T-helper 22 cell (primary cell): ENCODE measurements around the gene ST3GAL5.
"Not testable (repeated sequence)": the region's sequence is repeated elsewhere in the genome, so short reads cannot be mapped to it uniquely, and the experiment has no call there.

Experiments used
- DNase-seq: peaks from one replicate; pipeline ENCODE4 v3.0.0-alpha.2; 2020; ENCODE audit warnings: low read depth

Gene ST3GAL5

GRCh38 chr2:85893428-85894258 is 4.9 kb upstream of the ST3GAL5 start:
- DNase-seq = no peak

DNA sequence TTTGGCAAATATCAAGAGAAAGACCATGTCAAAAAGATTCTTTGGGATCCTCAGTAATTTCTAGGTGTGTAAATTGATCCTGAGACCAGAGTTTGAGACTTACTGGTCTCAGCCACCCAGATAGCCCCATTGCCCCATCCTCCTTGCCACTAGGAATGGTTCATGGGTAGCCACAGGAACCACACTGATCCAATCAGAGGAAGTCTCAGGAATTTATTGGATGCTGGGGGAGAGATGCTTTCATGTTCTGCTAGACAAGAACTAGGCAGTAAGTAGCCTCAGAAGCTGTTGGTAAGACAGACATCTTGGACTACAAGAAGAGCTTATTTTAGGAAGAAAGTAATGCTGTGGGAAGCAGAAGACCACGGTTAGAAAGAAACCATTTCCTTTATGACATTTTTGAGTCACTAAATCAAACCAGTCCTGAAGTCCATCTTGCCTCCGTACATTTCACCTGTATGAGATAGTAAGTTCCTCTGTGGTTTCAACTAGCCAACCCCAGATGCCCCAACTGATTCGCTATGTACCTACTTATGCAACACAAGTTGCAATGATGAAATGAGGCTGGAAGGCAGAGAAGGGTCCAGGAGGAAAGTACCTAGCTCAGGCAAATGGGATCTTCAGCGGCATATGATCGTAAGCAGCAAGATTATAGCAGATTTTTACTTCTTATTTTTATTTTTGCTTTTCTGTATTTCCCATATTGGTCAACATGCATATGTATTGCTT is 3.6 kb upstream of the ST3GAL5 start:
- no peak for DNase-seq

- DNase-seq = no peak
Measured at GRCh38 chr2:85890522-85891176, 1.9 kb upstream of the ST3GAL5 start.

DNA sequence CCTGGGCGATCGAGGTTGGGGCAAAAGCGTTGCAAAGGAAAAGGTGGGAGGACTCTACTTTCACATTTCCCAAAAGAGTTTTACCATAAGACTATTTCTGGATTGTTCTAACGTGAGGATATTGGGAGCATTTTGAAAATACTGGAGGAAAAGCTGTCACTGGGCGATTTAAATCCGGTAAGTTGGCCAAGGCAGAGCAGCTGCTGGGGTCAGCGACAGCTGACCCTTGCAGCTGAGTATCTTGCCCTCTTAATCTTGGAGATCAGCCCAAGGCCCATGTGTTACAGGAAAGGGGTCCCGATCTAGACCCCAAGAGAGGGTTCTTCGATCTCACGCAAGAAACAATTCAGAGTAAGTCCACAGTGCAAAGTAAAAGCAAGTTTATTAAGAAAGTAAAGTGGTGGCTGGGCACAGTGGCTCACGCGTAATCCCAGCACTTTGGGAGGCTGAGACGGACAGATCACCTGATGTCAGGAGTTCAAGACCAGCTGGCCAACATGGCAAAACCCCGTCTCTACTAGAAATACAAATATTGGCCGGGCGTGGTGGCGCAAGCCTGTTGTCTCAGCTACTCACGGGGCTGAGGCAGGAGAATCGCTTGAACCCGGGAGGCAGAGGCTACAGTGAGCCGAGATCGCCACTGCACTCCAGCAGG is 964 bp upstream of the ST3GAL5 start:
- DNase-seq = no peak

GRCh38 chr2:85888020-85888683 is 638 bp downstream of the ST3GAL5 start:
- DNase-seq = peak; percentile 12

- no peak for DNase-seq
Measured at GRCh38 chr2:85887566-85888019, 1.2 kb downstream of the ST3GAL5 start.

DNA sequence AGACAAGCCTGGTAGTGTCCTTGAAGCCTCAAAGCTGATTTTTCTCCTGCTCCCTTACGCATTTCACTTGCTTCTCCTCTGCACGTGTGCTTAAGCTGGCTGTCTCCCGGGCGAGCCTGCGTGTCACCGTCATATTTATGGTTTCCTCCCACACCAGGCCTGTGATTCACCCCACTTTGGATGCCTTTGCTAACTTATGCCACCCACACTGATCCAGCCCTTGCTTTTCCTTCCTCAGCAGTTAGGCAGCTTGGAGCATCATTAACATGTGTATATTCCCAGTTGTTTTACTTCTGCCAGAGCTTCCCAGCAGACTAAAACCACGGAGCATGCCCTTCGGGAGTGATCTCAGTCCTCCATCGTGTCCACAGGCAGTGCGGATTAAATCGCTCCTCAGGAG is 2.2 kb downstream of the ST3GAL5 start:
- DNase-seq = no peak

DNA sequence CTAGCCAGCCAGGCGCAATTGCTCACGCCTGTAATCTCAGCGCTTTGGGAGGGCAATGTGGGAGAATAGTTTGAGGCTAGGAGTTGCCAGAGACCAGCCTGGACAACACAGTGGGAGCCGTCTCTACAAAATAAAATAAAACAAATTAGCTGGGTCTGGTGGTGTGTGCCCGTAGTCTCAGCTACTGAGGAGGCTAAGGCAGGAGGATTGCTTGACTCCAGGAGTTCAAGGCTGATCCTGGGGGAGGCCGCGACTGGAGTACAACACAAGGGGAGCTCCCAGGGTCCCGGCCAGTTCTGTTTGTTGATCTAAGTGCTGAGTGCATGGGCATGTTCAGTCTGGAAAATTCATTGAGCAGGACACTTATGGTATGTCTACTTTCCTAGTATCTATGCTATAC is 2.6 kb downstream of the ST3GAL5 start:
- DNase-seq = no peak

GRCh38 chr2:85881781-85882180 is 7.0 kb downstream of the ST3GAL5 start:
- not testable (repeated sequence) for DNase-seq

- not testable (repeated sequence) for DNase-seq
Measured at GRCh38 chr2:85880716-85881328, 8.0 kb downstream of the ST3GAL5 start.

DNA sequence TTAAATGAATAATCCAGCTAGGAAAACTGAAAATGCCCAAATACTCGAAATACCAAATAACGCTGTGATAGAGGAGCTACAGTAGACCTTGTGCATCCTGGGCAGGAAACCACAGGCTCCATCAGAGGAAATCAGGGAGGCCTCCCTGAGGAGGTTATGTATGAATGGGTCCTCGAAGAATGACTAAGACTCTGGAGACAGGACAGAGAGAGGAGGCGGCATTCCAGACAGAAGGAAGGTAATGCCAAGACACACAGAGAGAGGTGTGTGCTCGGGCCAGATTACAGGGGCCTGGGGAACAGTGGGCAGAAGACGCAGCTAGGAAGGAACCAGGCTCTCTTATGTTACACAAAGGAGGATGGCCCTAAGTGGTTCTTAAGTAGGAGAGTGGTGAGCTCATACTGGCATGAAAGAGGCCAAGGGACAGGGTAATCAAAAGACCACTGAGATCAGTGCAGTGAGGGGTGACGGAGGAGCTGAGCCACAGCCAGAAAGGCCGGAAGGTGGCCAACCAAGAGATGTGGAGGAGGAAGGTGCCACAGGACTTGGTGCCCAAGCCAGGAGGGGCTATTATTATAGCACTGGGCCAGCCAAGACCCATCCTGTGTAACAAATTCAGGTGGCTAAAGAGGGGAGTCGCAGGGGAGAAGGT is 9.9 kb downstream of the ST3GAL5 start:
- DNase-seq = no peak

GRCh38 chr2:85875350-85876050 is 13.3 kb downstream of the ST3GAL5 start:
- DNase-seq = no peak

DNA sequence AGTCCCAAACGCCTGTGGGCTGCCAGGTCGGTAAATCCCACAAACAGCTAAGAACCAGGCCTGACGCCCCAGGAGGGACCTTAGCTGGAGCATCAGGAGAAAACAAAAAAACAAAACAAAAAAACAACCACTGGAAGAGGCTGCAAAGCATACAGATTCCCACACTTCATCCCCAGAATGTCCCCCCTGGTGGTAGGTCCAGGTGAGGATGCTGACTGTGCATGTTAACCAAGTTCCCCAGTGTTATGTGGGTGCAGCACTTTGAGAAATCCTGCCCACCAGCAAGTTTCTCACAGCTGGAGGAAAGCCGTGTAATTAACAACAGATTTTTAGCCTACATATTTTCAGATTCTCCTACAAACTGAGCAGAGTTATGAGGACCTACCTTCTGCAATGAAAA is 15.1 kb downstream of the ST3GAL5 start:
- no peak for DNase-seq

GRCh38 chr2:85872536-85873161 is 16.1 kb downstream of the ST3GAL5 start:
- DNase-seq = no peak

GRCh38 chr2:85871494-85872164 is 17.2 kb downstream of the ST3GAL5 start:
- no peak for DNase-seq

- no peak for DNase-seq
Measured at GRCh38 chr2:85868822-85869221, 20.0 kb downstream of the ST3GAL5 start.

DNA sequence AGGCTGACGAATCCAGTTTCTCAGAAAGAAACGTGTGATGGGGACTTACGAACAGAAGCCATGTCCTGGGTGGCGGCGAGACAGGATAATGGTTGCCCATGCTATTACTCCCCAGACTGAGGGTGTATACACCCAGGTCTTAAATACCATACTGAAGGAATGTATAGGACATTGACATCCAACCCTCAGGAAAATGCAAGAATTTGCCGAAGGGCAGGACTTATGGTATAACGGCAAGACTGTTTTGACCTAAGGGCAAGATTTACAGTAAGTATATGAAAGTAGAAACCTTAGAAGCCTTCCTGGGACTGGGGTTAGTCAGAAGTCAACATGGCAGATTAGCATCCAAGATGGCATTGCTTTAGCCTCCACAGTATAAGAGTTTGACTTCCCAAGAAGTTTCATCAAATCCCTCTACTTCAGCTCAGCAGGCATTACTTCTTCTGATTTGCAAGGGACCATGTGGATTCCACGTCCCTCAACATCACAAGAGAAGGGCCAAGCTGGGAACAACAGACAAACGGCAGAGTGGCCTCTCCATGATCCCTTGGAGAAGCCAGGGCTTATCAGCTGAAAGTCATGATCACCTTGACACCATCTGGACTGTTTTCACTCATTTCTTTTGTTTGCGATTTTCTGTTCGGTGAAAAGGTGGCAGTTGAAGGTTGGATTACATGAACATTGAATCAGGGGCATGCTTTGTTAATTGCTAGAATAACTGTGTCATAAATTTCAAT is 21.1 kb downstream of the ST3GAL5 start:
- DNase-seq = no peak

- DNase-seq = no peak
Measured at GRCh38 chr2:85867121-85867520, 21.7 kb downstream of the ST3GAL5 start.
